CD4-positive, alpha-beta T cell treated with Interleukin-1 beta for 1 hour (primary cell): Measurements from ENCODE around the gene MUSK.
"Not testable (repeated sequence)": the region's sequence is repeated elsewhere in the genome, so short reads cannot be mapped to it uniquely, and the experiment has no call there.

Experiments
- DNase-seq, 2 donors: peaks; one replicate each; pipeline ENCODE4 v3.0.0-alpha.2; 2020 to 2022

The MUSK gene

GRCh38 chr9:110668570-110669167 lies at the start of gene MUSK:
TSS of gene MUSK (plus strand) at chr9:110668791. CDS start at chr9:110668905, 114 bp downstream.
- DNase-seq = no peak

GRCh38 chr9:110619831-110620230 lies 48.8 kb upstream of the MUSK start:
- DNase-seq = no peak

DNA sequence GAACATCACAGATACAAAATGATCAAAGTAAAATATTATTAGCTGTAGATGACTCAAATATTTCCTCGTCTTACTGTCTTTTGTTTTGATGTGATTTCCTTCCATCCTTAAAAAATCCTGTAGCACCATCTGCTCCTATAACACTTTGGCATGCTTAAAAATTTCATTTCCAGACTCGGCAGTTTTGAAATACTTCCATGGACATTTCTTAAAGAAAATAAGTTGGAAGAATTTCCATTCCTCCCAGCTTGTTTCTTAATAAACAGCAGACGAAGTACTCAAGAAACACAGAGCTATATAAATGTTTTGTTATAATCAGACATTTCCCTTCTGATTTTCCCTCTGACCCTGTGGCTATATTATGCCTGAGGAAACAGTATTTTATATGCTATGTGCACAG lies 47.9 kb upstream of the MUSK start:
- DNase-seq = no peak

DNA sequence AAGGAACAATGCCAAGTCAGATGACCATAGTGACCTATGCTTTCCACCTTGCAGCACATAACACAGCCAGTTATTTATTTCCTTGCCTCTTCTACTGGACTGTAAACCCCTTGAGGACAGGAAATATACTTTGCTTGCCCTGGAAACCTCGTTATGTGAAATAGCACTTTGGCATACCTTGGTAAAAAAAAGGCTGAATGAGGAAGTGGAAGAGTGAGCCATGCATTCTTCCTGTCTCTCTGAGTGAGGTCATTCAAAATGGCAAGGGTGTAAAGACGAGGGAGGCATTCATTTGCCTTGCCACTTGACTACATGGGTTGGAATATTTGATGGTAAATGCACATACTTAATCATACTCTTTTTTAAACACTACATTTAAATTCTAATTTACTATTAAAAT lies 46.2 kb upstream of the MUSK start:
- DNase-seq = no peak

- DNase-seq = no peak
Observed at GRCh38 chr9:110623462-110624025, 45.0 kb upstream of the MUSK start.

GRCh38 chr9:110626101-110626829 lies 42.3 kb upstream of the MUSK start:
- no peak for DNase-seq

DNA sequence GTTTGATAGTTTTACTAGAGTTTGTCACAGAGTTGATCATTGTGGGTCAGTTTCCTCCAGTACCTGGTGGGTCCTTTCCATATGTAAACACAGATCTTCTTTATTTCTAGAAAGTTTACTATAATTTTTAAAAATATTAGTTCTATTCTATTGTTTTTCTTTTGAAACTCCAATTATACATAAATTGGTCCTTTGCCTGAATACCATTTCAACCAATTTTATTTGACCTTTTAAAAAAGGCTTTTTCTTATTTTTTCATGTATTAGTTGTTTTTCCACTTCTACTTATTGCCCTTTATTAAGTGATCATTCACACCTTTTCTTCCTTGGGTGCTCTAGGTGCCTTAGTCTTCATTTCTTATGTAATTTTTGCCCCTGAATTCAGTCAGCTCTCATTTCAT lies 33.0 kb upstream of the MUSK start:
- DNase-seq = no peak

GRCh38 chr9:110638381-110638954 lies 30.1 kb upstream of the MUSK start:
- no peak for DNase-seq

DNA sequence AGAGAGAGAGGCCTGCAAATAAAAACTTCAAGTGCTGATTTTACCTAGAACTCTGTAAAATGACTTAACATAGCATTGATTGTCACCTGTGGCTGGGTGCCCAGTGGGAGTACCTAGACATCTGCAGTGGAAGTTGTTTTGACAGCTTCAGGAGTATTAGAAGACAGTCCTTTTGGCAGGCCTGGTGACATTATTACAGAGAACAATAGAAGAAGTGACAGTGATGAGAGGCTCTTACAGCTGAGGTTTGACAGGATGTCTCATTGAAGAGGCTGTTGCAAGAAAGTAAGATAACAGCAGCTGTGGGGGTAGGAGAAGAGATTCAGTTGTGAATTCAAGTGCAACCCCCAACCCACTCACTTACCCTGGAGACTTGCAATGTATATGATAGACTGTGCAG lies 27.9 kb upstream of the MUSK start:
- no peak for DNase-seq

- no peak for DNase-seq
Observed at GRCh38 chr9:110641293-110641692, 27.3 kb upstream of the MUSK start.

DNA sequence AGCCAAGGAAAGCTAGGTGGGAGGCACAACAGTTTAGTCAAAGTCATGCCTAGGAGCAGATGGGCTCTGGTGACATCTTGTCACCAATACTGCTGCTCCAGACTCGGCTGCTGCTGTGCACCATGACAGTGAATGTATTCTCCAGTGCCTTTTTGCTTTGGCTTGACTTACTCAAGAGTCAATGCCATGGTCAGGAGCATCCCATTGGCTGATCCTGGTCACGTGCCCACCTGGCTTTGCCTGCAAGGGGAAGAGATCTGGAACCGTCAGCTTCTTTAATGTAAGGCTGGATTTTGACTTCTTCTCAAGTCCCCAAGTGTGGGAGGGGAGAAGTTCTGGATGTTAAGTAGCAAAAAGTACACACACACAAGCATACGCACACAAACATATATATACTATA lies 19.9 kb upstream of the MUSK start:
- DNase-seq = no peak

- DNase-seq = no peak
Observed at GRCh38 chr9:110650261-110650660, 18.3 kb upstream of the MUSK start.

DNA sequence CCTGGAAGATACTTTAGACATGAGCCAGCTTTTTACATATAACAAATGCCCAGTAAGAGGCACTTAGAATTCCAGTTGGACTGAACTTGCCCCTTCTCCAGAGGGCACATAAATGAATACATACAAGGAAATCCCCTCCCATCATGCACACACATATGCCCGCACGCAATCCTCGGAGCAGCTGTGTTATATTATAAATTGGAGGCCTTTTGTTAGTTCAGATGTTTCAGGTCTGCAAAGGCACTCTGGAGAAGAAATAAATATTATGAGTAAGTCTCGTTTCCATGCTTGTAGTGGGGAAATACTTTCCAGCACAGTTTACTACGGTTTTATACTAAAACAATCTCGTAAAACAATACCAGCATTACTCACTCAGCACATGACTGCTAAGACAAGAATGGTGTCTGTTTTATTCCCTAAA lies 17.6 kb upstream of the MUSK start:
- DNase-seq = no peak

GRCh38 chr9:110655754-110656641 lies 12.6 kb upstream of the MUSK start:
- no peak for DNase-seq

GRCh38 chr9:110659891-110660541 lies 8.6 kb upstream of the MUSK start:
- no peak for DNase-seq

DNA sequence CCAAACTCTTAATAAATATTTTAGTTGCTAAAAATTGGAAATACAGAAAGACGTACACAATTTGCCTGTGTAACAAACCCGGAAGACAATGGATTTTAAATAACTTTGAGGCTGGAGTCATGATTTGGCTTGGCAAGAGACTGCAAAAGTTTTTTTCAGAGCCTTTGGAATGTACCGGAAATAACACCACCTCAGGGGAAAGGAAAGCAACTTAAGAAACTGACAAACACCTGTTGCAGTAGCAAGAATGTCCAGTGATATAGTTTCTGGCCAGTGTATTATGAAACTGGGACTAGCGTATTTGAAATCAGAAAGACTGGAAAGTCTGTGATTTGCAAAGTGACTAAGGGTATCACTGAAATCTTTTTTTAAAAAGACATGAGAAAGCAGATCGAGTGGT lies 842 bp downstream of the MUSK start:
- DNase-seq = no peak

GRCh38 chr9:110671849-110672248 lies 3.3 kb downstream of the MUSK start:
- DNase-seq = no peak

DNA sequence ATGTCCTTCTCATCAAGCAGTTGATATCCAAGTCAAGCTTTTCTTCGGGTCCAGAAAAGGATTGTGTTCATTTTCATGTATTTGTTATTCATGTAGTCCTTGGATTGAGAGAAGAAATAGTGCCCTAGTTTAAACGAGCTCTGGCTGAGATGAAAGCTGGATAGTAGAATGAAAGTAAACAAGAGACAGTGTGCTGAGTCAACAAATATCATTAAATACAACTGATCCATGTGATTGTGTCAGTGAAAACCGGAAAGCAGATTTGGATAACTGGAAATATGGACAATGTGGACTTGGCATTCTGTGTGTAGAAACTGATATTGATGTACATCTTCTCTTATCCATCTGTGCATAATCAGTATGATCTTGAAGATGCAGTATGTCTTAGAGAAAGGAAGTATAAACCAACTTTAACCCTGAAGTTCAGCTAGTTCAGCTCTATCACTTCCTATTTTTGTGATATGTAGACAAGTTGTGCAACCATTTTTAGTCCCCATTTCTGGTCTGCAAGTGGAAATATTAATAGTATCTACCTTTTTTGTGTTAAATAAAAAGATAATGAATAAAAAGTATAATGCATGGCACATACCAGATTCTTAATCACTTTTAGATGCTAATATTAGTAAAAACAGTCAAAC lies 4.4 kb downstream of the MUSK start:
- DNase-seq = no peak

DNA sequence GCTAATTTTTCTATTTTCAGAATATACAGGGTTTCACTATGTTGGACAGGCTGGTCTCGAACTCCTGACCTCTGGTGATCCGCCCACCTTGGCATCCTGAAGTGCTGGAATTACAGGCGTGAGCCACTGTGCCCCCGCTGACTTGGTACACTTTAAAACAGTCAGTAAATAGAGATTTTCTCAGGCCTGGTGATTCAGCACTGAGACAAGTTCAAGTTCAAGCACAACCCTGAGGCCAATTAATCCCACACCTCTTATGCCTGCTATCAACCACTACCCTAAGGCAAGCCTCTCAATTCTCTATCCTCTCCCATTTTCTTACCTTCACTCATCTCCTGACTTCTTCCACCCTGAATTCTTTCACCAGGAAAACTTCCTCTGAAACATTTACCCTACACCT lies 18.9 kb downstream of the MUSK start:
- DNase-seq = no peak

GRCh38 chr9:110688329-110688728 lies 19.7 kb downstream of the MUSK start:
- DNase-seq = no peak

- no peak for DNase-seq
Observed at GRCh38 chr9:110691002-110691549, 22.5 kb downstream of the MUSK start.

DNA sequence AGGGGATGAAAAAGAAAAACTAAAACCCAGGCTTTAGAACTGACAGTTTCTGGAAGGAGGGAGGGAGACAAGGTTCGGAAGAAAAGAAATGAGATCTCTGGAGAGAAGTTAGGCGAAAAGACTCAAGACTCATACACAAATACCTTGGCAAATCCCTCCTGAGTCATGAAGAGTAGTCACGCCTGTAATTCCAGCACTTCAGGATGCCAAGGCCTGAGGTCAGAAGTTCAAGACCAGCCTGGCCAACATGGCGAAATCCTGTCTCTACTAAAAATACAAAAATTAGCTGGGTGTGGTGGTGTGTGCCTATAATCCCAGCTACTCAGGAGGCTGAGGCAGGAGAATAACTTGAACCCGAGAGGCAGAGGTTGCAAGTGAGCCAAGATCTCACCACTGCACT lies 27.3 kb downstream of the MUSK start:
- DNase-seq = not testable (repeated sequence)
